ENCODE measurements around the gene ABCD3.
"Not testable (repeated sequence)": the region's sequence is repeated elsewhere in the genome, so short reads cannot be mapped to it uniquely, and the experiment has no call there.

ABCD3 gene

GRCh38 chr1:94553931-94554330 is 135.7 kb downstream of the ABCD3 start:
- FAIRE-seq, result no peak

- FAIRE-seq, result no peak
Observed at GRCh38 chr1:94554580-94554979, 136.4 kb downstream of the ABCD3 start.

- no peak for FAIRE-seq
Observed at GRCh38 chr1:94555091-94555490, 136.9 kb downstream of the ABCD3 start.

DNA sequence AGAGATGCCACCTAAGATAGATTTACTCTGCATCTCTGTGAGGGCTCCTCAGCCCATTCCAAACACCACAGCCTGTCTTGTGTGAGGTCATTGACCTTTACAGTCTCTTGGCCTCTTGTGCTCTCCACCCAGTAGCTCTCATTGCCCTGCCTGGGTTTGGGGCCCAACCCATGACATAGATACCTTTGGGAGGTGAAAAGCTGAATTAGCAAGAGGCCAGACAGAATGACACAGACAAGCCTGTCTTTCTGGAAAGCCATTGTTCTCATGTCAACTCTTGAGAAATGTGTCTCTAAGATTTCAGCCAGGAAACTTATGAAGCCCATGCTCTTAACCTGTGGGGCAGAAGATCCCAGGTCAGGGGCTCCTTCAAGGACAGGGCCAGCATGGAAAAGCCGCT is 141.7 kb downstream of the ABCD3 start:
- FAIRE-seq, result no peak

GRCh38 chr1:94560333-94560732 is 142.1 kb downstream of the ABCD3 start:
- no peak for FAIRE-seq

GRCh38 chr1:94562519-94563260 is 144.5 kb downstream of the ABCD3 start:
- FAIRE-seq, result no peak

DNA sequence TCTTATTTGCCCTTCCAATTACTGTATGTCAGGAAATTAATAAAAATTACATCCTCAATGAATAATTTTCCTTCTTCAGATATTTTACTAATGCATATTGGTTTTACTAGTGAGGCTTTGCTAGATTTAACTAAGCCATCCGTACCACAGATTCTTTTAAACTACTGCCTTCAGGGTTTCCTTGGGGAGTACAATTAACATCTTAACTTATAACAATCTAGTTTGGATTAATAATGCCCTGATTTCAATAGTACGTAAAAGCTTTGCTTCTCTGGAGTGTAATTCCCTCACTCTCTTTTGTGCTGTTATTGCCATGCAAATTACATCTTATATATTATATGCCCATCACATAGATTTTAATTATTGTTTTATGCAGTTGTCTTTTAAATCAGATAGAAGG is 147.7 kb downstream of the ABCD3 start:
- FAIRE-seq, result no peak

DNA sequence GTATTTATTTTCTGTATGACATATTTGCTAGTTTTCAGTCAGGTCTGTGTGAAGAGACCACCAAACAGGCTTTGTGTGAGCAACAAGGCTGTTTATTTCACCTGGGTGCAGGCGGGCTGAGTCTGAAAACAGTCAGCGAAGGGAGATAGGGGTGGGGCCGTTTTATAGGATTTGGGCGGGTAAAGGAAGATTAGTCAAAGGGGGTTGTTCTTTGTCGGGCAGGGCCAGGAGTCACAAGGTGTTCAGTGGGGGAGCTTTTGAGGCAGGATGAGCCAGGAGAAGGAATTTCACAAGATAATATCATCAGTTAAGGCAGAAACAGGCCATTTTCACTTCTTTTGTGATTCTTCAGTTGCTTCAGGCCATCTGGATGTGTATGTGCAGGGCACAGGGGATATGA is 148.2 kb downstream of the ABCD3 start:
- FAIRE-seq, result not testable (repeated sequence)

GRCh38 chr1:94567975-94568607 is 149.9 kb downstream of the ABCD3 start:
- not testable (repeated sequence) for FAIRE-seq
